Eye (tissue), 1 donor: ENCODE data around the gene RAB19.
A peak's percentile ranks its signal among the peaks of the same experiment; 100 is the strongest.

Experiments used
- DNase-seq: peaks from one replicate; pipeline ENCODE4 v3.0.0-alpha.2; 2015

RAB19 gene

DNA sequence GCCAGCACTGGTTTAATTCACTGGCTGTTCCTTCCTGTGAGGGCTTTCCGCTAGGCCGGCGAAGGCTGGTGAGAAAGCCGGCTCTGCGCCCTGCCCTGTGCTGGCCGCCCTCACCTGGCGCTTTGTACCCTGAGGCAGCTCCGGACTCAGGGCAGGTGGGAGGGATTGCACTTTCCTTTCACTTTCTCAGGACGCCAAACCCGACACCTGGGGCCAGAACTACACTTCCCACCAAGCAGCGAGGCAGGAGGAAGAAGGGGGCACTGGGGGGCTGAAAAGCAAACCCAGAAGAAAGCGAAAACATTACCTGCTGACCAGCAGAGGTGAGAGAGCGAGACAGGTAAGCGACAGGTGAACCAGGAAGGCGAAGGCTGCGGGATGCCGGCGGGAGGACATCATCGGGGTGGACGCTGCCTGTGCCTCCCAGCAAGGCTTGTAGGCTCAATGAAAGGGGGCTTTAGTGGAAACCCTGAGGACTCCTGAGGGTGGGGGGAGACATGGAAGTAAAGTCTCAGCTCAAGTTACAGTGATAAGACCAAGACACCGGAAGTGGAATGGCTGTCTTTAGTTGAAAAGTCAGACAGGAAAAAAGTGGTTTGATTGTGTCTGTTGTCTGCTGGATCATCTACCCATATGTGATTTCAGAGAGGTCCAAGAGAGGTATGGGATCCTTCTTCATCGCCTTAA lies at the start of gene RAB19:
RAB19 (plus strand) TSS at position 181 of the 687 bp plus-strand sequence. CDS start 3,589 bp downstream, outside the sequence.
- peak; percentile 24 for DNase-seq

GRCh38 chr7:140358024-140358411 lies 45.8 kb upstream of the RAB19 start:
- no peak for DNase-seq

DNA sequence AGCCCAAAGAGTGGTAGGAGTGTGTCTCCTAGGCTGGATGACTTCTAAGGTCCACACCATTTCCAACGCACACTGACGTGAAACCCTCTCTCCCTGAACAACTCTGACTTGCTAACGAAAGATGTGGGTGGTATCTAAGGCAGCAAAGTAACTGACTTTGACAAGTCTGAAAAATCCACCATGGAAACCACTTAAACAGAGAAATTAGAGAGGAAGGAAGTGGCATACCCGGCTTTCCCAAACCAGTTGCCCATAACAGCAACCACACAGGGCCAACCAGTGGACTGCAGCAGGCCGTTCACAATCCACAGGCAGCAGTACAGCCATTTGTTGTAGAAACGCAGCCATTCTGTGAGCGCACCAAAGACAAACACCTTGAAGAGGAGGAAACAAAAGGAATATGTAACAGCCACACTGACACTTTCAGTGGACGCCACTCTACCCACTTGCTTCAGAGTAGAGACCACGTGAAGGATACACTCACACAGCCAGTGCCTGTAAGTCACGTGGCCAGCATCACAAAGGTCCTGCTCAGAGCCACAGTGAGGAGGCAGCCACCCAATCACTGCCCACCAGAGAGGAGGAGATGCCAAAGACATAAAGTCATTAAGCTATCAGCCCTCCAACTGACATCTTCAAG lies 45.3 kb upstream of the RAB19 start:
- DNase-seq, result no peak

GRCh38 chr7:140360697-140361229 lies 43.1 kb upstream of the RAB19 start:
- DNase-seq, result no peak

DNA sequence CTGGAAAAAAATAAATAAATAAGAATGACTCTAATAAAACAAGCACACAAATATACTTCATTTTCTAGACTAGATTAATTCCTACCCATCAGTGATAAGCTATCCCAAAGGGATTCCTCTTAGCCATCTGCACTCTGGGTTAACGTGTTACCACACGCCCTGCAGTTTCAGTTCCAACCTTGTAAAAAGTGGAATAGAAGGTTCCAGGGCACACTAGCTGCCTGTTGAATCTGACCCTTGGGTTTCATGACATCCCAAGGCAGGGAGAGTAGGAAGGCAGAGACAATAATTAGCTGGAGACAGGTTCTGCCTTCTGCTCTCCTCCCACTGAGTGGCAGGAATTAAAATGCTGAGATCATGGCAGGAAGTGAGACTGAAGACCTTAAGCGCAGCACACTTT lies 39.0 kb upstream of the RAB19 start:
- DNase-seq, result no peak

- no peak for DNase-seq
These were observed 36.3 kb upstream of the RAB19 start for GRCh38 chr7:140367528-140367927.

DNA sequence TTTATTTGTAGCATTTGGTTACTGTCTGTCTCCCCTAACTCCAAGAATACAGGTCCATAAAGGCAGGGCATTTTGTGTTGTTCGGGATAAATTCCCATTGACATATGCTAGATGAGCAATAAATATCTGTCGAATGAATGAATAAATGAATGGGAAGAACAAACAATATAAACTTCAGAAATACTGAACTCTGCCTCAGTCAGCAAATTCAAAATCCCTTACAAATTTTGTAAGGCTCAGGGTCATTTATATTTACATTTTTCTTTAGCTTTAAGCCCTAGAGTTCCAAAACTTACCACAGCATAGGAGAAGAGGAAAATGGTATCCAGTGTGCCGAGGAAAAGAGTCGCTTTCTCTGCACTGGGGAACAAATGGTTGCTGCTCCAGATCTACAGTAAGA lies 34.6 kb upstream of the RAB19 start:
- no peak for DNase-seq

GRCh38 chr7:140375323-140375722 lies 28.5 kb upstream of the RAB19 start:
- no peak for DNase-seq

DNA sequence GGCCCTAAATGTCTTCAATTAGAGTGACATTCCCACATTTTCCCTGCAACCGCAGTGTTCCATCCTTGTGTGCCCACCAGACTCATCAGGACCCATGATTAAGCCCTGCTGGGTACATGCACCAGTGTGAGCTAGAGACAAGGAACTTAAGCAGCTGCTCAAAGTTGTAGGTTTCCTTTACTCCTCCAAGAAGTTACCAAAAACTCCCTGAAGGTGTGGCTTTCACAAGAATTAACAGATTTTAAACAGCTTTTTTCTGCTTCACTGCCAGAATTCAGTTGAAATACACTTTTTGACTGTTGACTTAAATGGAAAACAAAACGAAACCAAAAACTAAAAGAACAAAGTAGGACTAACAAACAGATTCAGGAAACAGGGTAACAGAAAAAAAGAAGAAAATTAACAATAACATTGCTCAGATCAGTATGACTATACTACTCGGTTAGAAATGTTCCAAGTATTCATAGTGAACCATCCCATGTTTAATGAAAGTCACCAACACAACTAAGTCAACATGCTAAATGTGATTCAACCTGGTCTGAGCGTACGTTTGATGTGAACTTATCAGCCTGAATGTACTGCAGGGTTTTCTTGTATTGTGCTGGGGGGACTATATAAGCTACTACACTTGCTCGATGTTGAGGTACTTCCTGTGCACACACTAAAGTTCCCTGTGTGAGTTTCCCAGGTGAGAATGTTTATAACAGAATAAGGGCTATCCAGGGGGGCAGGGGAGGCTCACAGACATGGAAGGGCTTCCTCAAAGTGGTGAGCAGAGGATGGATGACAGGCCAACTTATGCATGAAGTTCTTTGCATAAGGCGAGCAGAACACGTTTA lies 27.7 kb upstream of the RAB19 start:
- DNase-seq, result no peak

DNA sequence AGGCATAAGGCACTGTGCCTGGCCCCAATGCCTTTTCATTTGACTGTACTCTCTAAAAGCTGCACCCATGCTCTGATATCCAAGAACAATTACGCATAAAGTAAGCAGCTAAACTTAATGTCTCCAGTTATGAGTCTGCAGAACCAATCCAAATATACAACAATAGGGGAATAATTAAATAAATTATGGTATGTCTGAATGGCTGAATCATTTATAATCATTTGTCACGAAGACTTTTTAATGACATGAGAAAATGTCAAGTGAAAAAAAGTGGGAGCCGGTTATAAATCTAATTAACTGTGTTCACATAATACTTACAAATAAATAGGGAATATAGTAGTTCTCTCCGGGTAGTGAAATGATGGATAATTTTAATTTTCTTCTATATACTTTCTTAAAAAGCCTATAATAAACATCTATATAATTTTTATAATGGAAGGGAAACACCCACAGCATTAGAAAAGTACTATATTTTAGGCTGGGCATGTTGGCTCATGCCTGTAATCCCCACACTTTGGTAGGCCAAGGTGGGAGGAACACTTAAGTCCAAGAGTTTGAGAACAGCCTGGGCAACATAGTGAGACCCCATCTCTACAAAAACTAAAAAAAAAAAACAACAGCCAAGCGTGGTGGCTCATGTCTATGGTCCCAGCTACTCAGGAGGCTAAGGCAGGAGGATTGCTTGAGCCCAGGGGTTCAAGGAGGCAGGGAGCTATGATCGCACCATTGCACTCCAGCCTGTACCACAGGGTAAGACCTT lies 19.7 kb upstream of the RAB19 start:
- DNase-seq, result no peak

GRCh38 chr7:140384894-140385545 lies 18.8 kb upstream of the RAB19 start:
- no peak for DNase-seq

- no peak for DNase-seq
These were observed 14.4 kb upstream of the RAB19 start for GRCh38 chr7:140389445-140389844.

DNA sequence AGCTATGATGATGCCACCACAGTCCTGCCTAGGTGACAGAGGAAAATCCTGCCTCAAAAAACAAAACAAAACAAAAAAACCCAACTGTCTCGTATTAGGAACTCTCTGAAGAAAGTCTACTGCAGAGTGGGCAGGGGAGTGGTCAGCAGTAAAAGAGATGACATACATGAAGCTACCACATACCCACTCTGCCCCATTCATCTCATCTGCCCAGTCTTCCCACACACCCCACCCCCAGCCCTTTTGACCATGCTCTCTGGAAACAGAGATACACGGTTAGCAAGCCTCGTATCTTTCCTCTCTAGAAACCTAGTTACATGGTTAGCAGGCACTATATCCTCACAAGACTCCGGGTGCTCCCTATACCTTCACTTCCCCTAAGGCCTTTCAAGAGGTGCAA lies 13.8 kb upstream of the RAB19 start:
- no peak for DNase-seq

DNA sequence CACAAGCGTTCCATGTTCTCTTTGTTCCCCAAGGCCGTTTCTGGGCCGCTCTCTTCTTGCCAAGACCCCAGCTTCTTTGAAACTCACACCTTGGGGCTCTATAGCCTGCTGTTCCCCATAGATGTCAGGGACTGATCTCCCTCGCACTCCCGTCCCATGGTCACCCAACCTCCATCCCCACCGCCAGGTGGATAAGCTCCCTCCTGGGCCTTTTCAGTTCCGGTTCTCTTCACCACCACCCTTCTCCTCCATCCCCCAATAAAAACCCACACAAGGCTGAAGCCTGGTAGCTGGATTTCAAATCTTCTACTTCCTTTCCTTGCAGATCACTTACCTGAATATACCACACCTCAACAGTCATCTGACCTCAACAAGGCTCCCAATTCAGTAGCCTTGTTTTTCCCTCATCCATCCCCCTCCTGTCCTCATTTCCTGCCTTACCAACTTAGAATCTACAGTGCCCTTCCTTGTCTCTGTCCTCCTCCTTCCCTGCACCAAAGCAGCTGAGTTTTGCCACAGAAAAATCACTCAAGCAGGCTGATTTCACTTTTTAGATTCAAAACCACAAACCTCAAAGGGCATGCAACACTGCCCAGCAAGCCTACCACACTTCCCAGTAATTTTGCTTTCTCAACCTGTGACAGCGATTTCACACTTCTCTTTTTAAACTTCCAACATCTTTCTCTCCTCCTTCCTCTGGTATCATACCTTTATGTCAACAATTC lies 13.2 kb upstream of the RAB19 start:
- DNase-seq, result no peak

GRCh38 chr7:140391634-140392033 lies 12.2 kb upstream of the RAB19 start:
- no peak for DNase-seq

DNA sequence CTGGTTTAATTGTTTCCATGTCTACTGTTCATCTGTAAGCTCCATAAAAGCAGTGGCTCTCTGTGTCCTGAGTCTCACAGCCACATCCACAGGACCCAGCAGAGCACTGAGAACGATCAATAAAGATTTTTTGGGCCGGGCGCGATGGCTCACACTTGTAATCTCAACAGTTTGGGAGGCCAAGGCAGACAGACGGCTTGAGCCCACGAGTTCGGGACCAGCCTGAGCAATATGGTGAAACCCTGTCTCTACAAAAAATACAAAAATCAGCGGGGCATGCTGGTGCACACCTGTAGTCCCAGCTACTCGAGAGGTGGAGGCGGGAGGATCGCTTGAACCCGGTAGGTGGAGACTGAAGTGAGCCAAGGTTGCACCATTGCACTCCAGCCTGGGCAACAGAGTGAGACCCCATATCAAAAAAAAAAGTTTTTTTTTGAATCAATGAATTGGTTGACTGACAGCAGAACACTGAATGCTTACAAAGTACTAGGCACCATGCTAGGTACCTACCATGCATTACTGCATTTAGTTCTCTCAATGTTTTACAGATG lies 10.0 kb upstream of the RAB19 start:
- no peak for DNase-seq

DNA sequence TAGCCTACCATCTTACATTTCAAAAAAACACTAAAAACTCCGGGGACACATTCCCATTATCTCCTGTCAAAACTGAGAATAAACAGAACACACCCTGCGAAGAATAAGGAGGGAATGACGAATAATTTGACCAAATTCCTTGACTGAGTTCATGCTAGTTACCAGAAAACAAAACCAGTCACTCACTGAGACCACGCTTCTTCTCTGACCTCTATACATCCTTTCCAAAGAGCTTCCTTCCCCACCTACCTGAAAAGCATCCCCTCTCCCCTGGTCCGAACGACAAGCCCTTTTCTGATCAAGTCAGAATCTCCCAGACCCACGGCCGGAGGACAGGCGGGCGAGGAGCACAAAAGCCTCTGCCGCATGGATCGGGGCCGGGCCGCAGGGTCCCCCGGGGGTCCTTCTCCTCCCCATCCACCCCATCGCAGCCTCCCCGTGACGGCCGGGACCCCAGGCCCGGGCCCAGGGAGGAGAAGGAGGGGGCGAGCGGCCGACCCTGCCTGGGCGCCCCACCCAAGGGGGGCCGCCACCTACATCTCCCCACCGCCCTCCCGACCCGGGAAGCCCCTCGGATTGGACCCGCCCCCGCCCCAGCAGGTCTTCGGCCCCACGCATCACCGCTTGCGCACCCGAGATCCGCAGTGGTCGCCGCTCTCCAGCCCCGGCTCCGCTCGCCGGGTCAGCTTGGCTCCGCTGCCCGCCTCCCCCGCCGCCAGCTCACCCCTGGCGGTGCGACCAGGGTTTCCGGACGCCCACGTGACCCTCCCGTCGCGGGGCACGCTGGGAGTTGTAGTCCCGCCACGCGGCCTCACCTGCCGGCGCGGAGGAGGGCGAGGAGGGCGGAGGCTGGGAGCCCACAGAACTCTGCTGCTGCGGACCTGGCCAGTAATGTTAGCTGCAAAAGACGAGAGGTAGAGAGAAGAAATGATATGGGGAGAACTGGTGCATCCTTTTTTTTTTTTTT lies 5.8 kb upstream of the RAB19 start, which contains the start of gene SLC37A3:
SLC37A3 (minus strand) TSS at position 747 of the 967 bp plus-strand sequence. CDS start 16,004 bp downstream, outside the sequence.
- DNase-seq, result peak; percentile 92

DNA sequence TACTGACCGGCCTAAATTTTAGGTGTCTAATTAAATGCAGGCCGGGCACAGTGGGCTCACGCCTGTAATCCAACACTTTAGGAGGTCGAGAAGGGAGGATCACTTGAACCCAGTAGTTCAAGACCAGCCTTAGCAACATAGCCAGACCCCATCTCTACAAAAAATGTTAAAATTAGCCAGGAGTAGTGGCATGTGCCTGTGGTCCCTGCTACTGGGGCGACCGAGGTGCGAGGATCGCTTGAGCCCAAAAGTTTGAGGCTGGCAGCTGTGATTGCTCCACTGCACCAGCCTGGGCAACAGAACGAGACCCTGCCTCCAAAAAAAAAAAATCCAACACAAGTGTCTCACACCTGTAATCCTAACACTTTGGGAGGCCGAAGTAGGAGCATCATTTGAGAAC lies 5.0 kb upstream of the RAB19 start:
- no peak for DNase-seq

DNA sequence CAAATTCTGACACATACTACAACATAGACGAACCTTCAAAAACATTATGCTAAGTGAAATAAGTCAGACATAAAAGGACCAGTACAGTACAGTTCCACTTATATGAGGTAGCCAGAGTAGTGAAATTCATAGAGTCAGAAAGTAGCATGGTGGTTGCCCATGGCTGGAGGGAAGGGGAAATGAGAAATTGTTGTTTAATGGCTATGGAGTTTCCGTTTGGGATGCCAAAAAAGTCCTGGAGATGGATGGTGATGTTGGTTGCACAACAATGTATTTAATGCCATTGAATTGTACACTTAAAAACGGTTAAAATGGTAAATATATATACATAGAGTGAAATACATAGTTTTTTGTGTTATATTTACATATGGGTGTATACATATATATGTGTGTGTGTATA lies 3.5 kb upstream of the RAB19 start:
- DNase-seq, result no peak
